HepG2 (cell line): Measurements from ENCODE around the gene ZC3H18.

Experiments
- EZH2 ChIP-seq: conservative IDR thresholded peaks from 2 replicates; pipeline ENCODE4 v1.6.1; 2012; ENCODE audit warnings: mild to moderate bottlenecking, low read depth, low read length, moderate library complexity
- GABPB1 ChIP-seq: IDR thresholded peaks from 2 replicates; pipeline ENCODE4 v1.6.1; 2016; ENCODE audit warnings: mild to moderate bottlenecking, missing genetic modification reagents, moderate library complexity, missing compliant biosample characterization
- MAFF ChIP-seq: IDR thresholded peaks from 2 replicates; pipeline ENCODE4 v1.6.1; 2011; ENCODE audit warnings: low read depth, low read length, improper control_type of control experiment
- ZBTB1 ChIP-seq: sonication (generic); formaldehyde crosslinking; IDR thresholded peaks from 2 replicates; pipeline ENCODE4 v1.4.0; 2020; ENCODE audit warnings: missing genetic modification reagents, borderline replicate concordance
- ZNF30 ChIP-seq: sonication (generic); formaldehyde crosslinking; IDR thresholded peaks from 2 replicates; pipeline ENCODE4 v1.5.0; 2020; ENCODE audit warnings: mild to moderate bottlenecking, missing genetic modification reagents
- ZNF543 ChIP-seq: sonication (generic); formaldehyde crosslinking; IDR thresholded peaks from 2 replicates; pipeline ENCODE4 v1.4.0; 2020; ENCODE audit warnings: mild to moderate bottlenecking, missing genetic modification reagents
- TF ChIP-seq, protein P1 (sequence below): sonication (generic); formaldehyde crosslinking; IDR thresholded peaks from 2 replicates; pipeline ENCODE4 v1.5.0; 2020; ENCODE audit warnings: mild to moderate bottlenecking, missing genetic modification reagents, moderate library complexity

DNA sequence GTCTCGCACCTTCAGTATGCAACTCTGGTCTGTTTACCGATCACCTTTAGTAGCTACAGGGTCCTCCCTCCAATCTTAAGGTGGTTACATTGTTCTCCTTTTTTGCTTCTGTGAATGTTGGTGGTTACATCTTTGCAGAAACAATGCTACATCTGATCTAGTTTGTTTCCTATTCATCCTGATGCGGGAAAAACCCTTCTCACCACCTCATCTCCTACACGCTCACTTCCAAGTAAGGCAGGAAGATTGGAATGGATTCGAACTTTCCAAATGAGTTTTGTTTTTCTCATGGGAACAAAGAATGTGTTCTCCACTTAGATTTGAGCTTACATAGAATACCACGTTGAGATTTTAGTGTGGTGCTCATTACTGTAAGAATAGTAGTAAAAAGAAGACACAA is 14.5 kb downstream of the ZC3H18 start:
- TF ChIP-seq ZNF543 (CRISPR knock-in tag) (no peak), ZBTB1 (CRISPR knock-in tag) (no peak), ZNF30 (CRISPR knock-in tag) (no peak), GABPB1 (CRISPR knock-in tag) (no peak), MAFF (no peak), EZH2 (no peak)
- TF ChIP-seq, protein P1, sequence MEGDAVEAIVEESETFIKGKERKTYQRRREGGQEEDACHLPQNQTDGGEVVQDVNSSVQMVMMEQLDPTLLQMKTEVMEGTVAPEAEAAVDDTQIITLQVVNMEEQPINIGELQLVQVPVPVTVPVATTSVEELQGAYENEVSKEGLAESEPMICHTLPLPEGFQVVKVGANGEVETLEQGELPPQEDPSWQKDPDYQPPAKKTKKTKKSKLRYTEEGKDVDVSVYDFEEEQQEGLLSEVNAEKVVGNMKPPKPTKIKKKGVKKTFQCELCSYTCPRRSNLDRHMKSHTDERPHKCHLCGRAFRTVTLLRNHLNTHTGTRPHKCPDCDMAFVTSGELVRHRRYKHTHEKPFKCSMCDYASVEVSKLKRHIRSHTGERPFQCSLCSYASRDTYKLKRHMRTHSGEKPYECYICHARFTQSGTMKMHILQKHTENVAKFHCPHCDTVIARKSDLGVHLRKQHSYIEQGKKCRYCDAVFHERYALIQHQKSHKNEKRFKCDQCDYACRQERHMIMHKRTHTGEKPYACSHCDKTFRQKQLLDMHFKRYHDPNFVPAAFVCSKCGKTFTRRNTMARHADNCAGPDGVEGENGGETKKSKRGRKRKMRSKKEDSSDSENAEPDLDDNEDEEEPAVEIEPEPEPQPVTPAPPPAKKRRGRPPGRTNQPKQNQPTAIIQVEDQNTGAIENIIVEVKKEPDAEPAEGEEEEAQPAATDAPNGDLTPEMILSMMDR: no peak
